WTC11 (cell line): ENCODE data around the gene RHOH.

Experiments used
- SP1 ChIP-seq: sonication (generic); formaldehyde crosslinking; conservative IDR thresholded peaks from 2 replicates; pipeline ENCODE4 v1.8.1; 2022; ENCODE audit warnings: missing genetic modification reagents
- ZNF219 ChIP-seq: sonication (generic); formaldehyde crosslinking; IDR thresholded peaks from 2 replicates; pipeline ENCODE4 v1.8.0; 2023; ENCODE audit warnings: missing genetic modification reagents, mild to moderate bottlenecking, borderline replicate concordance
- TF ChIP-seq, protein P1 (sequence below): fragments of 200-600 bp; IDR thresholded peaks from 2 replicates; pipeline ENCODE4 v1.8.0; 2022; ENCODE audit warnings: antibody characterized with exemption
- TF ChIP-seq, protein P2 (sequence below): sonication (generic); formaldehyde crosslinking; conservative IDR thresholded peaks from 2 replicates; pipeline ENCODE4 v1.8.1; 2022; ENCODE audit warnings: mild to moderate bottlenecking, missing genetic modification reagents

DNA sequence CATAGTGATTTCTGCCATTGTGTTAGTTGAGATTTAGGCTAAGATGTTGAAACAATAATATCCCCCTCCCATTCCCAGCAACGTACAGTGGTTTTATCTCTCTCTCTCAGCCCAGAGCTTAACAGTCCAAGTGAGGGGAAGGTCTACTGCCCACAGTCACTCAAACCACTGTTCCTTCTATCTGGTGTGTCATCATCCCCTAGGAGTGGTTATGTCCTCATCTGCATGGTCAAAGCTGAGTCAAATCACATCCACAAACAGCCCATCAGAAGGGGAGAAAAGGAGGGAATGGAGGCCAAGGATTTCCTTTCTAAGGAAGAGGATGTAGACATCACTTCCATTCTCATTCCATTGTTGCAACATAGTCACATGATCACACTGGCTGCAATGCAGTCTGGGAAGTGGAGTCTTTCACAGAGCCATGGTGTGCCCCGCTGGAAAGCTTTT, 95.5 kb downstream of the RHOH start:
- TF ChIP-seq, protein P1, sequence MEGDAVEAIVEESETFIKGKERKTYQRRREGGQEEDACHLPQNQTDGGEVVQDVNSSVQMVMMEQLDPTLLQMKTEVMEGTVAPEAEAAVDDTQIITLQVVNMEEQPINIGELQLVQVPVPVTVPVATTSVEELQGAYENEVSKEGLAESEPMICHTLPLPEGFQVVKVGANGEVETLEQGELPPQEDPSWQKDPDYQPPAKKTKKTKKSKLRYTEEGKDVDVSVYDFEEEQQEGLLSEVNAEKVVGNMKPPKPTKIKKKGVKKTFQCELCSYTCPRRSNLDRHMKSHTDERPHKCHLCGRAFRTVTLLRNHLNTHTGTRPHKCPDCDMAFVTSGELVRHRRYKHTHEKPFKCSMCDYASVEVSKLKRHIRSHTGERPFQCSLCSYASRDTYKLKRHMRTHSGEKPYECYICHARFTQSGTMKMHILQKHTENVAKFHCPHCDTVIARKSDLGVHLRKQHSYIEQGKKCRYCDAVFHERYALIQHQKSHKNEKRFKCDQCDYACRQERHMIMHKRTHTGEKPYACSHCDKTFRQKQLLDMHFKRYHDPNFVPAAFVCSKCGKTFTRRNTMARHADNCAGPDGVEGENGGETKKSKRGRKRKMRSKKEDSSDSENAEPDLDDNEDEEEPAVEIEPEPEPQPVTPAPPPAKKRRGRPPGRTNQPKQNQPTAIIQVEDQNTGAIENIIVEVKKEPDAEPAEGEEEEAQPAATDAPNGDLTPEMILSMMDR = no peak
- no peak for TF ChIP-seq ZNF219
- TF ChIP-seq SP1 = no peak
- TF ChIP-seq, protein P2, sequence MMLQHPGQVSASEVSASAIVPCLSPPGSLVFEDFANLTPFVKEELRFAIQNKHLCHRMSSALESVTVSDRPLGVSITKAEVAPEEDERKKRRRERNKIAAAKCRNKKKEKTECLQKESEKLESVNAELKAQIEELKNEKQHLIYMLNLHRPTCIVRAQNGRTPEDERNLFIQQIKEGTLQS = no peak
